Upper lobe of left lung (tissue), 6 donors: ENCODE results near the gene MYO15A. TPM values are rescaled to one million over a fixed set of nuclear protein-coding genes. Genes with fewer than 3 reads are reported as not detected.

ENCODE experiments used
- ATAC-seq, 2 donors: fragments of 200-7000 bp; cut with Tn5 transposase; one replicate each; pipeline ENCODE4 v1.9.1; 2022; ENCODE audit warnings: mild to moderate bottlenecking in 2 of 2, moderate library complexity in 2 of 2; ENCODE audit not compliant: low FRiP score in 2 of 2
- DNase-seq, 2 donors: peaks; one replicate each; pipeline ENCODE4 v3.0.0-alpha.2; 2019 to 2020
- H3K27ac ChIP-seq, 4 donors: fragments of 200-600 bp; sonication (generic); one replicate each; pipeline ENCODE4 v1.5.1; 2016 to 2019
- H3K27me3 ChIP-seq, 4 donors: fragments of 200-600 bp; sonication (generic); one replicate each; pipeline ENCODE4 v1.5.1; 2017 to 2019
- H3K36me3 ChIP-seq, 4 donors: fragments of 200-600 bp; sonication (generic); one replicate each; pipeline ENCODE4 v1.5.1; 2016 to 2019
- H3K4me1 ChIP-seq, 4 donors: fragments of 200-600 bp; sonication (generic); one replicate each; pipeline ENCODE4 v1.5.1; 2018 to 2019
- H3K4me3 ChIP-seq, 4 donors: fragments of 200-600 bp; sonication (generic); one replicate each; pipeline ENCODE4 v1.5.1; 2017 to 2019; ENCODE audit warnings: mild to moderate bottlenecking in 2 of 4, moderate library complexity in 1 of 4
- H3K9me3 ChIP-seq, 4 donors: fragments of 200-600 bp; sonication (generic); one replicate each; pipeline ENCODE4 v1.5.1; 2018 to 2019
- EP300 ChIP-seq, 4 donors: sonication (generic); formaldehyde crosslinking; IDR thresholded peaks; one replicate each; pipeline ENCODE4 v1.5.1; 2017; ENCODE audit warnings: antibody characterized with exemption in 4 of 4, control low read depth in 2 of 4
- POLR2A ChIP-seq, 4 donors: fragments of 450-650 bp; IDR thresholded peaks; one replicate each; pipeline ENCODE4 v1.5.1; 2016 to 2017; ENCODE audit warnings: antibody characterized with exemption in 4 of 4, mild to moderate bottlenecking in 2 of 4
- POLR2AphosphoS5 ChIP-seq, 2 donors: sonication (generic); formaldehyde crosslinking; IDR thresholded peaks; one replicate each; pipeline ENCODE4 v1.5.1; 2017; ENCODE audit warnings: antibody characterized with exemption in 2 of 2
- WGBS, 2 donors: methylation state at CpG; one replicate each; pipeline ENCODE4 v1.1.5; 2017 to 2018; 5-methylcytosine and 5-hydroxymethylcytosine counted together
- total RNA-seq, 6 donors: library from RNA; depleted of rRNA in 4 of 6; stranded (reverse); fragments of >200 nt in 4 of 6; gene quantifications; one replicate each; pipeline versions ENCODE4 v1.1.0 to v1.2.1, GENCODE V29; 2016 to 2021
- TF ChIP-seq, protein P1 (sequence below), 6 experiments: fragments of 450-650 bp in 4 of 6; fragments of 200-600 bp in 2 of 6; sonication (generic) in 2 of 6; IDR thresholded peaks; one replicate each; pipeline ENCODE4 v1.5.1; 2016 to 2019; ENCODE audit warnings: antibody characterized with exemption in 6 of 6
- donor health status: DM: no; HTN: no; CAD: no; lungs with moderate emphysema.
- donor health status: DM: no; HTN: yes; CAD: no; lungs with severe emphysema.

MYO15A gene
- total RNA-seq, 6 donors from 2014 or later, result 2.0 to 9.4 (median 3.9) TPM

DNA sequence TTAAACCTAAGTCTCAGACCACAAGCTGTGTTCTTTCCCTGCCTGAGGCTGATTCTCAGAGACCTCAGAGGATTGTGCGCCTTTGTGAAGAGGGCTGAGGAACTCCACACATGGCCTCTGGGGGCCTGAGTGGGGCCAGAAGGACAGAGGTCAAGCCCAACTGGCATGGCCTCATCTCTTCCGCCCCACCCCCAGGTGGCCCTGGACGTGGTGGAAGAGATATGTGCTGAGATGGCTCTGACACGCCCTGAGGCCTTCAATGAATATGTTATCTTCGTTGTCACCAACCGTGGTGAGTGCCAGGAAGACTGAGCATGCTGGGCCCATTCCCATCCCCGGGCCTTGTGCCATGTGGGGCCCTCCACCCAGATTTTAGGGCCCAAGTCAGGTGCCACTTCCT, 55.0 kb downstream of the MYO15A start:
- no peak overlapping the region for H3K27ac ChIP-seq
- ATAC-seq, result no peak
- H3K27me3 ChIP-seq, result no peaks in the 10 kb centered on the region
- H3K4me1 ChIP-seq, result peaks cover 3 to 6% (median 4%) of the 10 kb centered on the region in 4 donors
- H3K36me3 ChIP-seq, result no peaks in the 10 kb centered on the region
- WGBS, 2 donors, result 82 to 84% methylated on average over 7 of the region's 7 CpGs
- DNase-seq, result no peak
- H3K9me3 ChIP-seq, result no peaks in the 10 kb centered on the region
- no peak for TF ChIP-seq POLR2A (IDR thresholded peaks at IDR 0.05)
- no peak for TF ChIP-seq EP300 (IDR thresholded peaks at IDR 0.05)
- no peak for TF ChIP-seq POLR2AphosphoS5 (IDR thresholded peaks at IDR 0.05)
- TF ChIP-seq, protein P1, sequence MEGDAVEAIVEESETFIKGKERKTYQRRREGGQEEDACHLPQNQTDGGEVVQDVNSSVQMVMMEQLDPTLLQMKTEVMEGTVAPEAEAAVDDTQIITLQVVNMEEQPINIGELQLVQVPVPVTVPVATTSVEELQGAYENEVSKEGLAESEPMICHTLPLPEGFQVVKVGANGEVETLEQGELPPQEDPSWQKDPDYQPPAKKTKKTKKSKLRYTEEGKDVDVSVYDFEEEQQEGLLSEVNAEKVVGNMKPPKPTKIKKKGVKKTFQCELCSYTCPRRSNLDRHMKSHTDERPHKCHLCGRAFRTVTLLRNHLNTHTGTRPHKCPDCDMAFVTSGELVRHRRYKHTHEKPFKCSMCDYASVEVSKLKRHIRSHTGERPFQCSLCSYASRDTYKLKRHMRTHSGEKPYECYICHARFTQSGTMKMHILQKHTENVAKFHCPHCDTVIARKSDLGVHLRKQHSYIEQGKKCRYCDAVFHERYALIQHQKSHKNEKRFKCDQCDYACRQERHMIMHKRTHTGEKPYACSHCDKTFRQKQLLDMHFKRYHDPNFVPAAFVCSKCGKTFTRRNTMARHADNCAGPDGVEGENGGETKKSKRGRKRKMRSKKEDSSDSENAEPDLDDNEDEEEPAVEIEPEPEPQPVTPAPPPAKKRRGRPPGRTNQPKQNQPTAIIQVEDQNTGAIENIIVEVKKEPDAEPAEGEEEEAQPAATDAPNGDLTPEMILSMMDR (IDR thresholded peaks at IDR 0.05), result no peak
- H3K4me3 ChIP-seq, result no peak overlapping the region

DNA sequence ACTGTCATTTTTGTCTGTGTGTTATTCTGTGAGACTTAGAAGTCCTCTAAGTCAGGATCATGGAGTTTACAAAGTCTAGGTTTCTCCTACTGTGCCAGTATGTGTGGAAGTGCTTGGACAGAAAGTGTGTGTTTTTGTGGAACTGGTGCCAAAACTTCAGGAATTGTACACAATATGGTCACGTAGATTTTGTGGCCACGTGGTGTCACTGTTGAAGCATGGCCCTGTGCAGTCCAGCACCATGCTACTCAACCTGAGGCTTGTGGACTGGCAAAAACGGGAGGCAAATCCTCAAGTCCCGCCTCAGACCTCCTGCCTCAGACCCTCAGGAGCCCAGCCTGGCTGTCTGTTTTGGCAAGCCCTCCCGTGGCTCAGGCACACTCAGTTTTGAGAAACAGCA, 58.3 kb downstream of the MYO15A start:
- H3K4me3 ChIP-seq, result no peak overlapping the region
- TF ChIP-seq POLR2A (IDR thresholded peaks at IDR 0.05) (no peak), EP300 (IDR thresholded peaks at IDR 0.05) (no peak), POLR2AphosphoS5 (IDR thresholded peaks at IDR 0.05) (no peak)
- TF ChIP-seq, protein P1 (IDR thresholded peaks at IDR 0.05), result no peak
- no peaks in the 10 kb centered on the region for H3K27me3 ChIP-seq
- DNase-seq (no peak), ATAC-seq (peak in 1 of 2 donors; percentile 47)
- 61 to 63% methylated on average over 3 to 5 of the region's 5 CpGs for WGBS, 2 donors
- no peaks in the 10 kb centered on the region for H3K36me3 ChIP-seq
- no peak overlapping the region for H3K27ac ChIP-seq
- no peaks in the 10 kb centered on the region for H3K4me1 ChIP-seq
- H3K9me3 ChIP-seq, result no peaks in the 10 kb centered on the region

GRCh38 chr17:18167421-18167820, 58.9 kb downstream of the MYO15A start:
- Histone ChIP-seq H3K27ac (no peak overlapping the region), H3K9me3 (no peaks in the 10 kb centered on the region), H3K27me3 (no peaks in the 10 kb centered on the region), H3K4me3 (no peak overlapping the region), H3K4me1 (no peaks in the 10 kb centered on the region), H3K36me3 (no peaks in the 10 kb centered on the region)
- ATAC-seq, result no peak
- peak in 1 of 2 donors; percentile 83 for DNase-seq
- TF ChIP-seq POLR2A (IDR thresholded peaks at IDR 0.05), result no peak
- TF ChIP-seq POLR2AphosphoS5 (IDR thresholded peaks at IDR 0.05), result no peak
- no peak for TF ChIP-seq EP300 (IDR thresholded peaks at IDR 0.05)
- TF ChIP-seq, protein P1 (IDR thresholded peaks at IDR 0.05), result no peak
- WGBS, 2 donors, result 50 to 92% methylated on average over 2 to 10 of the region's 10 CpGs

DNA sequence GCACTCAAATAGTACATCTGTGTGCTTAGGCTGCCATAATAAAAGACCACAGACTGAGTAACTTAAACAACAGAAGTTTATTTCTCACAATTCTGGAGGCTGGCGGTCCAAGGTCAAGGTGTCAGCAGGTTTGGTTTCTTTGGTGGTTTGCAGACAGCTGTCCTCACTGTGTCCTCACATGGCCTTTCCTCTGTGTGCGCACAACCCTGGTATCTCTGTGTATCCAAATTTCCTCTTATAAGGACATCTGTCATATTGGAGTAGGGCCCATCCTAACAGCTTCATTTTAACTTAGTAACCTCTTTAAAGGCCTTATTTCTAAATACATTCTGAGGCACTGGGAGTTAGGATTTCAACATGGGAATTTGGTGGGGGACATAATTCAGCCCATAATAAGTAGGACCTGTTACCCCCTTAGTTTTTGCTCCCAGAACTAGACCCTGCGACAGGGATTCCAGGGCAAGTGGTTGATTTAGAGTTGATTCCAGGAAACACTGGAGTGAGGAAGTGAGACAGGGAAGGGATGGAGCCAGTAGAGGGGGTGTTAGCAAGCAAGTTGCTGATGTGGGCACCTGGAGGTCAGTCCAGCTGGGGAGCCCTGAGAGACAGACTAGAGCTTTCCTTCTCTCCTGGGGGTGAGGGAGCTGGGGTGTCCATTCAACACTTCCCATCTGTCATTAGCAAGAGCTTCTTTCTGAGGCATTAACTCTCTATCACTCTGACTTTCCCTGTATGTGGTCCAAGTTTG, 64.1 kb downstream of the MYO15A start:
- DNase-seq (no peak), ATAC-seq (no peak)
- Histone ChIP-seq H3K27me3 (no peaks in the 10 kb centered on the region), H3K9me3 (no peaks in the 10 kb centered on the region), H3K4me1 (no peaks in the 10 kb centered on the region), H3K36me3 (no peaks in the 10 kb centered on the region), H3K4me3 (no peak overlapping the region), H3K27ac (peak overlapping the region in 1 of 4 donors; percentile 46)
- WGBS, 2 donors, result 73 to 82% methylated on average over 3 of the region's 3 CpGs
- TF ChIP-seq EP300 (IDR thresholded peaks at IDR 0.05) (no peak), POLR2A (IDR thresholded peaks at IDR 0.05) (no peak)
- TF ChIP-seq, protein P1 (IDR thresholded peaks at IDR 0.05), result no peak

- 84 to 92% methylated on average over 3 to 14 of the region's 14 CpGs for whole genome bisulfite sequencing, 2 donors
These were observed 65.2 kb downstream of the MYO15A start for GRCh38 chr17:18173740-18174139.

More at GRCh38 chr17:18173740-18174139, 65.2 kb downstream of the MYO15A start:
- Histone ChIP-seq H3K27me3 (no peaks in the 10 kb centered on the region), H3K4me1 (no peaks in the 10 kb centered on the region), H3K9me3 (no peaks in the 10 kb centered on the region), H3K36me3 (no peaks in the 10 kb centered on the region), H3K27ac (no peak overlapping the region), H3K4me3 (no peak overlapping the region)
- no peak for ATAC-seq
- no peak for TF ChIP-seq POLR2A (IDR thresholded peaks at IDR 0.05)
- DNase-seq, result peak in 1 of 2 donors; percentile 72
